HepG2 (cell line): ENCODE results near the gene TAF13. TPM values are rescaled to one million over a fixed set of nuclear protein-coding genes. Genes with fewer than 3 reads are reported as not detected.

ENCODE experiments used
- ARID4A ChIP-seq: sonication (generic); formaldehyde crosslinking; IDR thresholded peaks from 2 replicates; pipeline ENCODE4 v1.5.0; 2020; ENCODE audit warnings: mild to moderate bottlenecking, missing genetic modification reagents, borderline replicate concordance
- DRAP1 ChIP-seq: IDR thresholded peaks from 2 replicates; pipeline ENCODE4 v1.6.1; 2016; ENCODE audit warnings: missing genetic modification reagents, missing compliant biosample characterization
- HNF1A ChIP-seq, 2 experiments: sonication (generic) in 1 of 2; formaldehyde crosslinking in 1 of 2; IDR thresholded peaks; 2 replicates each; pipeline versions ENCODE4 v1.4.0 to v1.6.1; 2016 to 2020; ENCODE audit warnings: borderline replicate concordance in 1 of 2, low read depth in 1 of 2, mild to moderate bottlenecking in 1 of 2, missing genetic modification reagents in 1 of 2
- MEF2D ChIP-seq: sonication (generic); formaldehyde crosslinking; IDR thresholded peaks from 2 replicates; pipeline ENCODE4 v1.5.1; 2020; ENCODE audit warnings: mild to moderate bottlenecking, missing genetic modification reagents
- MXI1 ChIP-seq: IDR thresholded peaks from 3 replicates; pipeline ENCODE4 v1.6.1; 2012; ENCODE audit warnings: low read depth, low read length, inconsistent platforms, borderline replicate concordance
- NR3C1 ChIP-seq: sonication (generic); formaldehyde crosslinking; IDR thresholded peaks from 2 replicates; pipeline ENCODE4 v1.4.0; 2020; ENCODE audit warnings: missing genetic modification reagents
- ZBTB33 ChIP-seq: sonication (generic); formaldehyde crosslinking; IDR thresholded peaks from 2 replicates; pipeline ENCODE4 v1.4.0; 2020; ENCODE audit warnings: missing genetic modification reagents
- ZFP91 ChIP-seq: sonication (generic); formaldehyde crosslinking; IDR thresholded peaks from 2 replicates; pipeline ENCODE4 v1.9.0; 2022; ENCODE audit warnings: missing genetic modification reagents, mild to moderate bottlenecking, borderline replicate concordance
- ZNF263 ChIP-seq: sonication (generic); formaldehyde crosslinking; IDR thresholded peaks from 2 replicates; pipeline ENCODE4 v1.4.0; 2020; ENCODE audit warnings: missing genetic modification reagents
- ZNF574 ChIP-seq: sonication (generic); formaldehyde crosslinking; IDR thresholded peaks from 2 replicates; pipeline ENCODE4 v1.4.0; 2020; ENCODE audit warnings: missing genetic modification reagents
- ZNF709 ChIP-seq: sonication (generic); formaldehyde crosslinking; IDR thresholded peaks from 2 replicates; pipeline ENCODE4 v1.5.0; 2020; ENCODE audit warnings: mild to moderate bottlenecking, missing genetic modification reagents
- polyA plus RNA-seq, 8 experiments: library from polyadenylated mRNA; depleted of rRNA in 3 of 8; stranded (reverse) in 7 of 8; unstranded in 1 of 8; fragments of >200 nt; fragmentation: Illumina TruSeq in 4 of 8; extraction: Trizol in 4 of 8; gene quantifications; 2 replicates each; pipeline versions ENCODE4 v1.2.1 to v1.2.3, GENCODE V29; 2011 to 2016; ENCODE audit warnings: low read depth in 4 of 8, missing spikeins in 1 of 8, mixed read lengths in 1 of 8; ENCODE audit not compliant: insufficient read depth in 1 of 8
- total RNA-seq, 5 experiments: library from RNA; depleted of rRNA; stranded (reverse); fragments of >200 nt; fragmentation: Illumina TruSeq; extraction: Trizol; gene quantifications; 2 replicates each; pipeline ENCODE4 v1.2.3, GENCODE V29; 2016; ENCODE audit warnings: low read depth in 1 of 5

TAF13 gene
- total and polyA plus RNA-seq, 2 of the 13 experiments (the other 11 are each of a cell fraction or from before 2014, with no cell fraction given) = 11.5 to 36.3 TPM

- peak; percentile 80 for TF ChIP-seq ZNF574
- TF ChIP-seq MEF2D (CRISPR knock-in tag) = no peak
- TF ChIP-seq ZFP91 (CRISPR knock-in tag) = peak; percentile 48; the same call in 1 of the 2 replicates
- no peak for TF ChIP-seq HNF1A (IDR thresholded peaks at IDR 0.05; ENCODE audit: low read depth)
- 0 out of 2 replicates have a peak, but pooled peaks have one; percentile 16 for TF ChIP-seq HNF1A (CRISPR knock-in tag; IDR thresholded peaks at IDR 0.05; ENCODE audit: borderline replicate concordance)
- peak; percentile 56 for TF ChIP-seq ZBTB33
- TF ChIP-seq ZNF263 (CRISPR knock-in tag) = peak; percentile 66; the same call in 1 of the 2 replicates
- TF ChIP-seq ZNF709 = no peak
- TF ChIP-seq MXI1 = peak; percentile 61; the same call in 1 of the 3 replicates
- peak; percentile 51; the same call in 1 of the 2 replicates for TF ChIP-seq ARID4A (CRISPR knock-in tag)
- TF ChIP-seq NR3C1 (CRISPR knock-in tag) = no peak
- no peak for TF ChIP-seq DRAP1 (CRISPR knock-in tag)
These were observed 37.0 kb upstream of the TAF13 start (continued) for GRCh38 chr1:109112652-109113285.
